ENCODE results near the gene PCNT.

PCNT gene, protein sequence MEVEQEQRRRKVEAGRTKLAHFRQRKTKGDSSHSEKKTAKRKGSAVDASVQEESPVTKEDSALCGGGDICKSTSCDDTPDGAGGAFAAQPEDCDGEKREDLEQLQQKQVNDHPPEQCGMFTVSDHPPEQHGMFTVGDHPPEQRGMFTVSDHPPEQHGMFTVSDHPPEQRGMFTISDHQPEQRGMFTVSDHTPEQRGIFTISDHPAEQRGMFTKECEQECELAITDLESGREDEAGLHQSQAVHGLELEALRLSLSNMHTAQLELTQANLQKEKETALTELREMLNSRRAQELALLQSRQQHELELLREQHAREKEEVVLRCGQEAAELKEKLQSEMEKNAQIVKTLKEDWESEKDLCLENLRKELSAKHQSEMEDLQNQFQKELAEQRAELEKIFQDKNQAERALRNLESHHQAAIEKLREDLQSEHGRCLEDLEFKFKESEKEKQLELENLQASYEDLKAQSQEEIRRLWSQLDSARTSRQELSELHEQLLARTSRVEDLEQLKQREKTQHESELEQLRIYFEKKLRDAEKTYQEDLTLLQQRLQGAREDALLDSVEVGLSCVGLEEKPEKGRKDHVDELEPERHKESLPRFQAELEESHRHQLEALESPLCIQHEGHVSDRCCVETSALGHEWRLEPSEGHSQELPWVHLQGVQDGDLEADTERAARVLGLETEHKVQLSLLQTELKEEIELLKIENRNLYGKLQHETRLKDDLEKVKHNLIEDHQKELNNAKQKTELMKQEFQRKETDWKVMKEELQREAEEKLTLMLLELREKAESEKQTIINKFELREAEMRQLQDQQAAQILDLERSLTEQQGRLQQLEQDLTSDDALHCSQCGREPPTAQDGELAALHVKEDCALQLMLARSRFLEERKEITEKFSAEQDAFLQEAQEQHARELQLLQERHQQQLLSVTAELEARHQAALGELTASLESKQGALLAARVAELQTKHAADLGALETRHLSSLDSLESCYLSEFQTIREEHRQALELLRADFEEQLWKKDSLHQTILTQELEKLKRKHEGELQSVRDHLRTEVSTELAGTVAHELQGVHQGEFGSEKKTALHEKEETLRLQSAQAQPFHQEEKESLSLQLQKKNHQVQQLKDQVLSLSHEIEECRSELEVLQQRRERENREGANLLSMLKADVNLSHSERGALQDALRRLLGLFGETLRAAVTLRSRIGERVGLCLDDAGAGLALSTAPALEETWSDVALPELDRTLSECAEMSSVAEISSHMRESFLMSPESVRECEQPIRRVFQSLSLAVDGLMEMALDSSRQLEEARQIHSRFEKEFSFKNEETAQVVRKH (N-terminal part only)

DNA sequence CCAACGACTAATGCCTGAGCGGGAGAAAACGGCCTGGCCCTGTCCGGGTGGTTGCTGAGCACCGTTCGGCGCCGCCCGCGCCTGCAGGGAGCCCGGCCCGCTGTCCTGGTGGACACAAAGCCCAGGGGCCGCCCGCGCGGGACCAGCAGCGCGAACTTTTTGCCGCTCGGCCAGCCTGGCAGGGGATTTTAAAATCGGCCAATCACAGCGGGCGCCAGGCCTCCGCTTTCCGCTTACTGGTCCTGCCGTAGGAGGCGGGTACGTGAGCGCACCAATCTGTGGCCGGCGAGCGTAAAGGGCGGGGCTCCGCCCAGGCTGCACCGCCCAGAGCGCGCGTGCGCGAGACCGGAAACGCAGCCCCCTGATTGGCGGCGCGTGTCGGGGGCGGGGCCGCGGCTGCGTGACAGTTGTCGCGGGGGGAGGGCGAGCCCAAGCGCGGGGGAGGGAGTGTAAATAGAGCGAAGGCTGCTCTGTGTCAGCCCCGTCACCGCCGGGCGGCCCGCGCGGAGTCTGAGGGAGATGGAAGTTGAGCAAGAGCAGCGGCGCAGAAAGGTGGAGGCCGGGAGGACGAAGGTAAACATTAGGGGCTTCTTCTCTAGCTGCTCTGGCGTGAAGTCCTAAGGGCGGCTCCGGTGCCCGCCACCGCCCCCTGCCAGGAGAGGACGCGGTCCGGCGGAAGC is at the start of gene PCNT, which contains the start of gene C21orf58:
Gene PCNT, plus strand, starts transcription at position 447 of the 680 bp plus-strand sequence. Its CDS starts 73 bp downstream, at position 520.
Gene C21orf58, minus strand, starts transcription at position 161 of the 680 bp plus-strand sequence. CDS start 1,132 bp downstream, outside the sequence.
- TF ChIP-seq, protein P1, sequence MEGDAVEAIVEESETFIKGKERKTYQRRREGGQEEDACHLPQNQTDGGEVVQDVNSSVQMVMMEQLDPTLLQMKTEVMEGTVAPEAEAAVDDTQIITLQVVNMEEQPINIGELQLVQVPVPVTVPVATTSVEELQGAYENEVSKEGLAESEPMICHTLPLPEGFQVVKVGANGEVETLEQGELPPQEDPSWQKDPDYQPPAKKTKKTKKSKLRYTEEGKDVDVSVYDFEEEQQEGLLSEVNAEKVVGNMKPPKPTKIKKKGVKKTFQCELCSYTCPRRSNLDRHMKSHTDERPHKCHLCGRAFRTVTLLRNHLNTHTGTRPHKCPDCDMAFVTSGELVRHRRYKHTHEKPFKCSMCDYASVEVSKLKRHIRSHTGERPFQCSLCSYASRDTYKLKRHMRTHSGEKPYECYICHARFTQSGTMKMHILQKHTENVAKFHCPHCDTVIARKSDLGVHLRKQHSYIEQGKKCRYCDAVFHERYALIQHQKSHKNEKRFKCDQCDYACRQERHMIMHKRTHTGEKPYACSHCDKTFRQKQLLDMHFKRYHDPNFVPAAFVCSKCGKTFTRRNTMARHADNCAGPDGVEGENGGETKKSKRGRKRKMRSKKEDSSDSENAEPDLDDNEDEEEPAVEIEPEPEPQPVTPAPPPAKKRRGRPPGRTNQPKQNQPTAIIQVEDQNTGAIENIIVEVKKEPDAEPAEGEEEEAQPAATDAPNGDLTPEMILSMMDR (IDR thresholded peaks at IDR 0.05): no peak

DNA sequence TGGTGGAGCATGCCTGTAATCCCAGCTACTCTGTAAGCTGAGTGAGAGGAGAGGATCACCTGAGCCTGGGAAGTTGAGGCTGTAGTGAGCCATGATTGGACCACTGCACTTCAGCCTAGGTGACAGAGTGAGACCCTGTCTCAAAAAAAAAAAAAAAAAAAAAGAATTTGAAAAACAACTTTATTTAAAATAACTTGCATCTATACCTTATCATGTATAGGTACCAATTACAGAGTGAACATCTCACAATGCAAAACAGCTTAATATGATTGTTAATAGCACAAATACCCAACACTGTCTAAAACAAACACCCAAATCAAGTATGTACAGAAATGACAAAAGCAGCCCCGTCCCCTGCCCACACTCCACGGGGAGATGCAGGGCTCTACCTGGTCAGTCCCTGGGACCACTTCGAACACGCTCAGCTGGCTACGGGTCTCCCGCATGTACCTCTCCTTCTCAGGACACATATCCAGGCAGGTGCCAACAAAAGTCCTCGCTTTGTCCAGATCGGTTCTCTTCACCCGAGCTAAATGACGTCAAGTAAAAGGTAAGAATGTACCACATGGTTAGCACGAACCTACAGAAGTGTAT is 49.1 kb upstream of the PCNT start:
- TF ChIP-seq, protein P1 (IDR thresholded peaks at IDR 0.05): no peak

DNA sequence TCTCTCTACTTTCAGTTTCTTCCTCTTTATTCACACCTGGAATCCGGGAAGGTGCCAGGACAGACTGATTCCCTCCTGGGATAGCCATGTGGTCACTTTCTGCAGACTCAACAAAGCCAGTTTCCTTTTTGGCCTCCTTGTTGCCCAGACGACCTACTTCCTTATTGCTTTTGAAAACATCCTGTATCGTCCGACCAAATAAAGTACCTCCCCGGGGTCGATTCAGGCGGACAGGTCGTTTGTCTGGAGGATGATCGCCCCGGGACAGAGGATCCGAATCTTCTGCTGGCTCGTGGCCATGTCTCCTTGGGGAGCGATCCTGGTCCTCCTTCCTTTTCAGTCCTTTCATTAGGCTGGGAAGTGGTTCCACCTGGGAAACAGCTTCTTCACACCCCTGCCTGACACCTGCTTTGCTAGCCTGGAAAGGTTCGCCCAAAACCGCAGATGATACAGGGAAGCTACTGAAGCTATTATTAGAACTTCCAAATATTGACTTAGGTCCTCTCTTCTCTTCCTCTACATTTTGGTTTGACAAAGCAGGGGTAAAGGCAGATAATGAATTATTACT is 39.8 kb upstream of the PCNT start:
- TF ChIP-seq, protein P1 (IDR thresholded peaks at IDR 0.05): no peak

DNA sequence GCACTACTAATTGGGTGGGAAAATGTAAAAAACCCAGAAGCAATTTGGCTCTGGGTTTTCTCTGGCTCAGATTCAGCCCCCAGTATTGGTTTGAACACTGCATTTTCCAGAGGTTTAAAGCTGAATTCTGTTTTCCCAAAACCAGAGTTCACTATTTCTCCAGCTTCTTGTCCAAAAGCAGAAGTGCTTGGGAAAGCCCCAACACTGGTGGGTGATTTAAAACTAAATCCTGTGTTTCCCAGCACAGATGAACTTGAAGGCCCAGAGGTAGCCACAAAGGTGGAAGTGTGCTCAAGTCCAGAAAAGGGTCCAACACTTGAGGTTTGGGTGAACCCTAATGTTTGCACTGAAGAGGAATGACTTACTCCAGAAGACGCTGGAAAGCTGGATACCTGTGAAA is 39.2 kb upstream of the PCNT start:
- TF ChIP-seq, protein P1 (IDR thresholded peaks at IDR 0.05): no peak

DNA sequence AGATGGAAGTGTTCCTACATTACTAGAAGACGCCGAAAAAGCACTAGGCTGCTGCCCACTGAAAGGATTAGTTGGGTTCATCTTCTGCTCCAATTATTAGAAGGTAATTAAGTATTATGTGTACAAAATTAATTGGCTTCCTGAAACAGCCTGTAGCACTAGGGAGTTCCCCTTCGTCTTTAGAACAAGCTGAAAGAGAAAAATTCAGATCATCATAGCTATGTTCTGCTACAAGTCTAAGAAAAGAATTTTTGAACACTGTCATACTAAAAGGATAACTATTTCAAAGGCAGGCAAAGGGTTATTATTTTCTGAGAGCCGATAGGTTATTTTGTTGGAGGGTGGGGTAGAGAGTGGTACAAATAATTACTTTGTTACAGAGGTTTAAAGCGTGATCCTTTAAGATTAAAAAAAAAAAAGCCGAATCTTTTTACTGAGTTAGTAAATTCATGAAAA is 38.7 kb upstream of the PCNT start, which contains the start of gene MCM3AP:
Gene MCM3AP, minus strand, starts transcription at position 406 of the 456 bp plus-strand sequence. Its CDS starts 325 bp downstream, at position 81.
- TF ChIP-seq, protein P1 (IDR thresholded peaks at IDR 0.05): no peak

DNA sequence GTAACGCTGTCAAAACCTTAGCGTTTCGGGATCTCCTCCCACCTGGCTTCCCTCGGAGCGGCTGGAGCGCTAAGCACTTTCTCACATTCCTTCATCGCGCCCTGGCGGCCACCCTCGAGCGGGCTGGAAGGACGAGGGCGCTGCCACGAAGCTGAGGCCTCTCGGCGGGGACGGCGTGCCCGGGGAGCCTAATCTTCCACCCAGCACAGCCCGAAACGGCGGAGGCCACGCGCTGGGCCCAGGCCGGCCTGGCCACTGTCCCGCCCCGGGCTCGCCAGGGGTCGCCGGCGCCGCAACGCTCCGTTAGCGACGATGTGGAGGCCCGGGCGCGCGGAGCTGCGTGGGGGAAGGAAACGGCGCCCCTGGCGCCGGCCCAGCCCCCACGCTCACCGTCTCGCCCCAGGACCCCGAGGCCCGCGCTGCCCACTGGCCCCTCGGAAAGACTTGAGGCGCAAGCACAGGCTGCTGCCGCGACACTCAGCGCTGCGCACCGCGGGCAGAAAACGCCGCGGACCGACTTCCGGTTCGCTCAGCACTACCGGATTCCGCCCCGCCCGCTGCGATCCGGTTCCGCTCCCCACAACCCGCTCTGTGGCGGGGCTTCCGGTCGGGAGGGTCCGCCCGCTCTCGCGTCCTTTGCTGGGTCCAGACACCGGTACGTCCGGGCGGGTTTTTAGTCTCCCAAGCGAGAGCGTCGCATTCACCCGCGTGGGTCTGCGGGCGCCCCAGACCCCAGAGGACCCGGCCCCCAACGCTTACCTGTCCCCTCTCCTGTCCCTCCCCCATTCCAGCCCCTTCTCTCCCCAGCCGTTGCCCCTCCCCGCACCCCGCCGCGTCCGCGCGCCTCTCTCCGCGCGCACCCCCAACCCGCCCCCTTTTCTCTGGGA is 38.0 kb upstream of the PCNT start, which contains the start of gene YBEY:
Gene YBEY, plus strand, starts transcription at position 582 of the 887 bp plus-strand sequence. CDS start 572 bp downstream, outside the sequence.
- TF ChIP-seq, protein P1 (IDR thresholded peaks at IDR 0.05): peak; percentile 30; the same call in 1 of the 2 replicates

Measured in LNCAP (cell line).